DOHH2 (cell line): Measurements from ENCODE around the gene ITIH5.

ENCODE experiments used
- H3F3A ChIP-seq: fragments of 200-600 bp; sonication (generic), shearing (Covaris generic); 2 replicates; pipeline ENCODE4 v1.6.0; 2016; ENCODE audit warnings: antibody characterized with exemption, mild to moderate bottlenecking; ENCODE audit not compliant: control insufficient read depth, insufficient read depth
- H3K27ac ChIP-seq: fragments of 200-600 bp; sonication (generic); 2 replicates; pipeline ENCODE4 v1.5.1; 2014; ENCODE audit warnings: low read depth, mild to moderate bottlenecking, low read length, moderate library complexity
- H3K27me3 ChIP-seq: fragments of 200-600 bp; sonication (generic); 2 replicates; pipeline ENCODE4 v1.6.1; 2014; ENCODE audit warnings: mild to moderate bottlenecking, low read length, mixed read lengths; ENCODE audit not compliant: control insufficient read depth
- H3K36me3 ChIP-seq: fragments of 200-600 bp; sonication (generic); 2 replicates; pipeline ENCODE4 v1.6.1; 2014; ENCODE audit warnings: mild to moderate bottlenecking, low read length, moderate library complexity, mixed read lengths; ENCODE audit not compliant: control insufficient read depth
- H3K4me1 ChIP-seq: fragments of 200-600 bp; sonication (generic); 2 replicates; pipeline ENCODE4 v1.6.1; 2014; ENCODE audit warnings: mild to moderate bottlenecking, low read length, mixed read lengths; ENCODE audit not compliant: control insufficient read depth
- H3K4me2 ChIP-seq: fragments of 200-600 bp; sonication (generic); 2 replicates; pipeline ENCODE4 v1.6.0; 2014; ENCODE audit warnings: mild to moderate bottlenecking, low read length, moderate library complexity
- H3K4me3 ChIP-seq: fragments of 200-600 bp; sonication (generic); 2 replicates; pipeline ENCODE4 v1.5.1; 2014; ENCODE audit warnings: mild to moderate bottlenecking, low read length, mixed read lengths
- H3K79me2 ChIP-seq: fragments of 200-600 bp; sonication (generic); 2 replicates; pipeline ENCODE4 v1.6.1; 2014; ENCODE audit warnings: mild to moderate bottlenecking, low read length, mixed read lengths; ENCODE audit not compliant: control insufficient read depth
- H3K9me2 ChIP-seq: fragments of 200-600 bp; sonication (generic); replicated peaks from 2 replicates; pipeline ENCODE4 v1.6.1; 2014; ENCODE audit warnings: mild to moderate bottlenecking, low read length, mixed read lengths; ENCODE audit not compliant: control insufficient read depth
- H3K9me3 ChIP-seq: fragments of 200-600 bp; sonication (generic); 2 replicates; pipeline ENCODE4 v1.6.1; 2014; ENCODE audit warnings: antibody characterized with exemption, low read length, mixed read lengths; ENCODE audit not compliant: control insufficient read depth, insufficient read depth
- H4K20me1 ChIP-seq: fragments of 200-600 bp; sonication (generic); 2 replicates; pipeline ENCODE4 v1.6.0; 2014; ENCODE audit warnings: low read depth, mild to moderate bottlenecking, antibody characterized with exemption, low read length, moderate library complexity; ENCODE audit not compliant: control insufficient read depth, insufficient read depth
- EZH2phosphoT487 ChIP-seq: fragments of 200-600 bp; sonication (generic); IDR thresholded peaks from 2 replicates; pipeline ENCODE4 v1.6.1; 2017; ENCODE audit warnings: borderline replicate concordance, mild to moderate bottlenecking, antibody characterized with exemption, low read length, moderate library complexity, mixed read lengths
- TF ChIP-seq, protein P1 (sequence below): fragments of 200-600 bp; sonication (generic); IDR thresholded peaks from one replicate; pipeline ENCODE4 v1.5.1; 2014; ENCODE audit warnings: antibody characterized with exemption, mild to moderate bottlenecking, low read depth, low read length; ENCODE audit not compliant: poor library complexity, severe bottlenecking

Gene ITIH5

DNA sequence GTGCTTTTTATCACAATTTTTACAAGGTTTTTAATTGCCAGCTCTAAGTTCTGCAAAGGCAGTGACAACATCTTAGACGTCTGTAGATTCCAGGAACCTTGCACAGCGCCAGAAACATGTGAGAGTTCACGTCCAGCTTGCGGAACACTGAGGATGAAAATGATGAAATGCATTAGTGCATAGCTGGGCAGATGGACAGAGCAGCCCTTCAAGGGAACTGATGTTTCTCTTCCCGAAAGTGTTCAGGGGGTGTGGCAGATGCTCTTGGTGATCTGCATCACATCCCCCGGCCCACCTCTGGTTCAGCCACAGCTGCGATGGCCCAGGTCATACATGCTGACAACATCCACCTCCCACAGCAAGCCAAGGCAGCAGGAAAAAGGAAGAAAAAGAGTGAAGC lies 40.9 kb downstream of the ITIH5 start:
- H3K79me2 ChIP-seq: no peaks in the 10 kb centered on the region
- H3K4me2 ChIP-seq: no peak overlapping the region
- H3K36me3 ChIP-seq: no peaks in the 10 kb centered on the region
- no peak overlapping the region for H3K27ac ChIP-seq
- H3K9me3 ChIP-seq: peaks cover 15% of the 10 kb centered on the region
- TF ChIP-seq, protein P1, sequence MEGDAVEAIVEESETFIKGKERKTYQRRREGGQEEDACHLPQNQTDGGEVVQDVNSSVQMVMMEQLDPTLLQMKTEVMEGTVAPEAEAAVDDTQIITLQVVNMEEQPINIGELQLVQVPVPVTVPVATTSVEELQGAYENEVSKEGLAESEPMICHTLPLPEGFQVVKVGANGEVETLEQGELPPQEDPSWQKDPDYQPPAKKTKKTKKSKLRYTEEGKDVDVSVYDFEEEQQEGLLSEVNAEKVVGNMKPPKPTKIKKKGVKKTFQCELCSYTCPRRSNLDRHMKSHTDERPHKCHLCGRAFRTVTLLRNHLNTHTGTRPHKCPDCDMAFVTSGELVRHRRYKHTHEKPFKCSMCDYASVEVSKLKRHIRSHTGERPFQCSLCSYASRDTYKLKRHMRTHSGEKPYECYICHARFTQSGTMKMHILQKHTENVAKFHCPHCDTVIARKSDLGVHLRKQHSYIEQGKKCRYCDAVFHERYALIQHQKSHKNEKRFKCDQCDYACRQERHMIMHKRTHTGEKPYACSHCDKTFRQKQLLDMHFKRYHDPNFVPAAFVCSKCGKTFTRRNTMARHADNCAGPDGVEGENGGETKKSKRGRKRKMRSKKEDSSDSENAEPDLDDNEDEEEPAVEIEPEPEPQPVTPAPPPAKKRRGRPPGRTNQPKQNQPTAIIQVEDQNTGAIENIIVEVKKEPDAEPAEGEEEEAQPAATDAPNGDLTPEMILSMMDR: no peak
- no peak for TF ChIP-seq EZH2phosphoT487
- peaks cover 3% of the 10 kb centered on the region; the same call in 1 of the 2 replicates for H3K27me3 ChIP-seq
- no peak overlapping the region for H3K4me3 ChIP-seq
- H3F3A ChIP-seq: peaks cover 15% of the 10 kb centered on the region
- no peaks in the 10 kb centered on the region for H3K9me2 ChIP-seq
- H4K20me1 ChIP-seq: no peaks in the 10 kb centered on the region
- no peaks in the 10 kb centered on the region for H3K4me1 ChIP-seq

DNA sequence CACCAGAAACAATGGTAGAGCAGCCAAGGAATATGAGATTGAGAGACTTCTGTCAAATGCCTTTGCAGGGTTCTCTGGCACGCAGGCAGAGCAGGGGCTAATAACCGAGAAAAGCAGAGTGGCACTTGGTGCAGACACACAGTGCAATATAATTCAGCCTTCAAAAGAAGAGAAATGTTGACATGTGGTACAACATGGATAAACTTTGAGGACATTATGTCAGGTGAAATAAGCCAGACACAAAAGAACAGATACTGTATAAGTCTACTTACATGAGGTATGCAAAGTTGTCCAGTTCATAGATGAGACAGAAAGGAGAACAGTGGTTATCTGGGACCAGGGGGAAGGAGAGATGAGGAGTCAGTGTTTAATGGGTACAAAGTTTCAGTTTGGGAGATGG lies 41.8 kb downstream of the ITIH5 start:
- Histone ChIP-seq H4K20me1 (no peaks in the 10 kb centered on the region), H3K27me3 (peaks cover 3% of the 10 kb centered on the region; the same call in 1 of the 2 replicates), H3K36me3 (no peaks in the 10 kb centered on the region), H3K9me3 (peaks cover 15% of the 10 kb centered on the region), H3K4me1 (no peaks in the 10 kb centered on the region), H3F3A (peaks cover 15% of the 10 kb centered on the region), H3K4me3 (no peak overlapping the region), H3K27ac (no peak overlapping the region), H3K79me2 (no peaks in the 10 kb centered on the region), H3K4me2 (no peak overlapping the region), H3K9me2 (no peaks in the 10 kb centered on the region)
- TF ChIP-seq, protein P1: no peak
- TF ChIP-seq EZH2phosphoT487: no peak

DNA sequence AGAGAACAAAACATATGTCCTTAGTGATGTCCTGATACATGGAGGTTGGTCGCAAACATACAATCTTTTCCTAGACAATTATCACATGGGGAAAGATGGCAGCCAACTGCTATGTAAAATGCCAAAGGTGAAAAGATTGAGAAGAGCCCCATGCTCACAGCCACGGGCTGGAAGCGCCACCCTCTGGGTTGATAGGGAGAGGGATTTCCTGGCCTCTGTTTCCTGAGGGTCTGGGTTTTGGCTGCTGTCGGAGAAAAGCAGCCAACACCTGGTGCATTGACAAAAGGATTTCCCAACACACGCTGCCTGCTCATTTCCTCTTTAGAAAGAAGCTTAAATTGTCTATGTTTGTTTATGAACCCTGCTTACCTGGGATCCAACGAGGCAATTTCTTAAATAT lies 43.8 kb downstream of the ITIH5 start:
- no peaks in the 10 kb centered on the region for H3K79me2 ChIP-seq

More for the DNA sequence above, 43.8 kb downstream of the ITIH5 start:
- Histone ChIP-seq H3K4me1 (peaks cover 12% of the 10 kb centered on the region), H3K27me3 (peaks cover 3% of the 10 kb centered on the region; the same call in 1 of the 2 replicates), H3F3A (no peaks in the 10 kb centered on the region), H4K20me1 (no peaks in the 10 kb centered on the region), H3K9me2 (no peaks in the 10 kb centered on the region), H3K9me3 (no peaks in the 10 kb centered on the region), H3K4me3 (no peak overlapping the region), H3K4me2 (no peak overlapping the region), H3K27ac (no peak overlapping the region), H3K36me3 (no peaks in the 10 kb centered on the region)
- TF ChIP-seq EZH2phosphoT487: no peak
- TF ChIP-seq, protein P1: no peak
